ENCODE measurements around the gene HYKK. TPM values are rescaled to one million over a fixed set of nuclear protein-coding genes. Genes with fewer than 3 reads are reported as not detected.

Gene HYKK
- total RNA-seq, 1 experiment from 2014 or later = 3.1 TPM

DNA sequence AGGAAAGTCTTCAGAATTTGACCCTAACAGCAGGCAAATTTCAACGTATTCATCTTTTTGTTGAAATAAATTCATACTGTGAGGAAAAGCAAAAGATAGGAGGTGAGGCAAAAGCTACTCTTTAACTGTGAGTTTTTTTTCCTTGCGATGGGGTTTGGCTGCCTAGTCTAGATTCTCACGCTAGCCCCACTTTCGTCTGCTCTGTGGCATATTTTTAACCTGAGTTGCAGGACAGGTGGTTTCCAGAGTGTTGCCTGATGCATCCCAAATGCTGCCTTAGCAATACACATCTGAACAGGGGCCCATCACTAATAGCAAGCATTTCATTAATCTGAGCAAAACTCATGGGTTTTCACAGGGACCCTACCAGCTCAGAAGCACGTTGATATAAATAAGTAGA is 44.5 kb downstream of the HYKK start:
- no CpG with 5 or more reads among the region's 5 CpGs for WGBS (ENCODE audit: extremely low coverage, insufficient read length, low lambda C conversion rate)

More for the DNA sequence above, 44.5 kb downstream of the HYKK start:
- Histone ChIP-seq H2BK5ac (ENCODE audit: insufficient read length, low read length) (no peak overlapping the region), H3K79me2 (ENCODE audit: insufficient read depth, low read length) (no peaks in the 10 kb centered on the region), H2BK20ac (ENCODE audit: low read depth, low read length, poor library complexity, severe bottlenecking) (no peak overlapping the region), H3K9ac (ENCODE audit: extremely low read depth, insufficient read length, low read length) (no peak overlapping the region), H3K4ac (ENCODE audit: low read depth, low read length) (no peak overlapping the region), H3K4me1 (ENCODE audit: insufficient read depth, low read length) (no peaks in the 10 kb centered on the region), H3K23ac (ENCODE audit: insufficient read length, low read depth, low read length) (no peak overlapping the region), H3K79me1 (ENCODE audit: insufficient read depth, low read depth, low read length, poor library complexity, severe bottlenecking) (no peaks in the 10 kb centered on the region), H3K23me2 (ENCODE audit: insufficient read length, low read depth, low read length, poor library complexity, severe bottlenecking) (no peaks in the 10 kb centered on the region), H3K9me3 (ENCODE audit: control insufficient read depth, low read depth, low read length) (no peaks in the 10 kb centered on the region), H2BK15ac (ENCODE audit: low read depth, low read length) (no peak overlapping the region), H2BK12ac (ENCODE audit: insufficient read length, low read depth, low read length) (no peak overlapping the region), H4K20me1 (ENCODE audit: control insufficient read depth, insufficient read depth, insufficient read length) (no peaks in the 10 kb centered on the region), H3K14ac (ENCODE audit: insufficient read depth, low read length) (no peak overlapping the region), H2AK5ac (ENCODE audit: insufficient read length, low read length) (no peak overlapping the region), H3K18ac (ENCODE audit: insufficient read length, low read depth, low read length) (no peak overlapping the region), H3K4me2 (ENCODE audit: insufficient read depth, insufficient read length, low read length) (no peak overlapping the region), H4K91ac (ENCODE audit: insufficient read length, low read depth, low read length) (no peak overlapping the region), H2AFZ (ENCODE audit: low read length) (no peak overlapping the region), H3K27ac (ENCODE audit: insufficient read length, low read depth, low read length) (no peak overlapping the region), H3T11ph (ENCODE audit: low read length) (no peak overlapping the region), H4K8ac (replicated peaks; ENCODE audit: insufficient read length, low read depth, low read length) (no peak overlapping the region), H3K27me3 (ENCODE audit: insufficient read depth, low read length) (no peaks in the 10 kb centered on the region), H2BK120ac (ENCODE audit: low read depth, low read length, poor library complexity, severe bottlenecking) (no peak overlapping the region), H4K5ac (ENCODE audit: insufficient read length, low read depth, low read length) (no peak overlapping the region), H3K56ac (ENCODE audit: insufficient read length, low read depth, low read length) (no peak overlapping the region)
- Mint-ChIP-seq H3K9me3 (no peaks in the 10 kb centered on the region), H3K27ac (no peak overlapping the region), H3K4me3 (no peak overlapping the region), H3K36me3 (ENCODE audit: insufficient read depth in 1 of 3, low read depth in 3 of 3) (peaks cover 10 to 41% (median 20%) of the 10 kb centered on the region in 3 experiments; a peak in 5 of 7 replicates), H3K4me1 (no peaks in the 10 kb centered on the region), H3K27me3 (ENCODE audit: low read depth) (no peaks in the 10 kb centered on the region)
- no peak for DNase-seq
- TF ChIP-seq, protein P1, sequence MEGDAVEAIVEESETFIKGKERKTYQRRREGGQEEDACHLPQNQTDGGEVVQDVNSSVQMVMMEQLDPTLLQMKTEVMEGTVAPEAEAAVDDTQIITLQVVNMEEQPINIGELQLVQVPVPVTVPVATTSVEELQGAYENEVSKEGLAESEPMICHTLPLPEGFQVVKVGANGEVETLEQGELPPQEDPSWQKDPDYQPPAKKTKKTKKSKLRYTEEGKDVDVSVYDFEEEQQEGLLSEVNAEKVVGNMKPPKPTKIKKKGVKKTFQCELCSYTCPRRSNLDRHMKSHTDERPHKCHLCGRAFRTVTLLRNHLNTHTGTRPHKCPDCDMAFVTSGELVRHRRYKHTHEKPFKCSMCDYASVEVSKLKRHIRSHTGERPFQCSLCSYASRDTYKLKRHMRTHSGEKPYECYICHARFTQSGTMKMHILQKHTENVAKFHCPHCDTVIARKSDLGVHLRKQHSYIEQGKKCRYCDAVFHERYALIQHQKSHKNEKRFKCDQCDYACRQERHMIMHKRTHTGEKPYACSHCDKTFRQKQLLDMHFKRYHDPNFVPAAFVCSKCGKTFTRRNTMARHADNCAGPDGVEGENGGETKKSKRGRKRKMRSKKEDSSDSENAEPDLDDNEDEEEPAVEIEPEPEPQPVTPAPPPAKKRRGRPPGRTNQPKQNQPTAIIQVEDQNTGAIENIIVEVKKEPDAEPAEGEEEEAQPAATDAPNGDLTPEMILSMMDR (conservative IDR thresholded peaks at IDR 0.05) = no peak
